Measurements from ENCODE around the gene FGF3. TPM values are rescaled to one million over a fixed set of nuclear protein-coding genes. Genes with fewer than 3 reads are reported as not detected.

Gene FGF3
- total and polyA plus RNA-seq, 10 of the 15 experiments (the other 5 are each of a cell fraction or from before 2014, with no cell fraction given) = not detected

DNA sequence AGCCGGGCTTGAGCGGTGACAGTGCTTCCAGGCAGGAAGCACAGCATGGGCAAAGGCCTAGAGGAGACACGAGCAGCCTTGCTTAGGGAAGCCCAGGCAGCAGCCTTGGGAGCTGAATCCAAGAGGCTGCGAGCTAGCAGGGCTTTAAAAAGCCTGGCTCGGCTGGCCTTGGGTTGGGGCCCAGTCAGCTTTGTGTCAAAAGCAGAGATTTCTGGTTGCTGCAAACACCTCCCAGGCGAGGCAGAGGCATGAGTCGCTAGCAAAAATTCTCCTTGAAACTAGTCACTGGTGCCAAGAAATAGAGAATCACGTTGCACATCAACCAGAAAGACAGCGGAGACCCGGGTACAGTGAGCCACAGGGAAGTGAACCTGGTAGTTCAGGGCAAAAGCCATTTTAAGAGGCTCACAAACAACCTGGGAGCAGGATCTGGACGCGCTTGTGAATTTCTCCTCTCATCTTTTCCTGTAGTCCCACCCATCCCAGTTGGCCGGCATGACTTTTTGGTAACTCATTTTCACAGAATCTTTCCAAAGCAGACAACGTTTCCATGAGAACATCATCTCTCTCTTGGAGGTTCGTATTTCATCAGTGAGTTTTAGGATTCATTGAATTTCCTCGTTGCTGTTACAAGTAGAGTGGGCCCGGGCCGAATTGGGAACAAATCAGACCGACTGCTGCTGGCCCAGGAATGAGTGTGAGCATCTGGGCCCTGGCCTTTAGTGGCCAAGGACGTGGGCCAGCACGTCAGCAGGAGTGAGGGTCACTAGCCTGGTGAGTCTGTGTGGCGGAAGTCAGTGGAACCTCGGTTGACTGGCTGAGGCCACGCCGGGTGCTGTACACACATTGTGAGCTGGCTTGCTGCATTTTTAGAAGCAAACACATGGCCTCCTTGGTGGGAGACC is 27.7 kb downstream of the FGF3 start (continued):
- TF ChIP-seq, protein P1, sequence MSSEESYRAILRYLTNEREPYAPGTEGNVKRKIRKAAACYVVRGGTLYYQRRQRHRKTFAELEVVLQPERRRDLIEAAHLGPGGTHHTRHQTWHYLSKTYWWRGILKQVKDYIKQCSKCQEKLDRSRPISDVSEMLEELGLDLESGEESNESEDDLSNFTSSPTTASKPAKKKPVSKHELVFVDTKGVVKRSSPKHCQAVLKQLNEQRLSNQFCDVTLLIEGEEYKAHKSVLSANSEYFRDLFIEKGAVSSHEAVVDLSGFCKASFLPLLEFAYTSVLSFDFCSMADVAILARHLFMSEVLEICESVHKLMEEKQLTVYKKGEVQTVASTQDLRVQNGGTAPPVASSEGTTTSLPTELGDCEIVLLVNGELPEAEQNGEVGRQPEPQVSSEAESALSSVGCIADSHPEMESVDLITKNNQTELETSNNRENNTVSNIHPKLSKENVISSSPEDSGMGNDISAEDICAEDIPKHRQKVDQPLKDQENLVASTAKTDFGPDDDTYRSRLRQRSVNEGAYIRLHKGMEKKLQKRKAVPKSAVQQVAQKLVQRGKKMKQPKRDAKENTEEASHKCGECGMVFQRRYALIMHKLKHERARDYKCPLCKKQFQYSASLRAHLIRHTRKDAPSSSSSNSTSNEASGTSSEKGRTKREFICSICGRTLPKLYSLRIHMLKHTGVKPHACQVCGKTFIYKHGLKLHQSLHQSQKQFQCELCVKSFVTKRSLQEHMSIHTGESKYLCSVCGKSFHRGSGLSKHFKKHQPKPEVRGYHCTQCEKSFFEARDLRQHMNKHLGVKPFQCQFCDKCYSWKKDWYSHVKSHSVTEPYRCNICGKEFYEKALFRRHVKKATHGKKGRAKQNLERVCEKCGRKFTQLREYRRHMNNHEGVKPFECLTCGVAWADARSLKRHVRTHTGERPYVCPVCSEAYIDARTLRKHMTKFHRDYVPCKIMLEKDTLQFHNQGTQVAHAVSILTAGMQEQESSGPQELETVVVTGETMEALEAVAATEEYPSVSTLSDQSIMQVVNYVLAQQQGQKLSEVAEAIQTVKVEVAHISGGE (CRISPR knock-in tag; IDR thresholded peaks at IDR 0.05) = no peak
- TF ChIP-seq, protein P2, sequence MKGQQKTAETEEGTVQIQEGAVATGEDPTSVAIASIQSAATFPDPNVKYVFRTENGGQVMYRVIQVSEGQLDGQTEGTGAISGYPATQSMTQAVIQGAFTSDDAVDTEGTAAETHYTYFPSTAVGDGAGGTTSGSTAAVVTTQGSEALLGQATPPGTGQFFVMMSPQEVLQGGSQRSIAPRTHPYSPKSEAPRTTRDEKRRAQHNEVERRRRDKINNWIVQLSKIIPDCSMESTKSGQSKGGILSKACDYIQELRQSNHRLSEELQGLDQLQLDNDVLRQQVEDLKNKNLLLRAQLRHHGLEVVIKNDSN (IDR thresholded peaks at IDR 0.05; ENCODE audit: borderline replicate concordance, extremely low read length, insufficient read depth, low read depth, low read length) = no peak

DNA sequence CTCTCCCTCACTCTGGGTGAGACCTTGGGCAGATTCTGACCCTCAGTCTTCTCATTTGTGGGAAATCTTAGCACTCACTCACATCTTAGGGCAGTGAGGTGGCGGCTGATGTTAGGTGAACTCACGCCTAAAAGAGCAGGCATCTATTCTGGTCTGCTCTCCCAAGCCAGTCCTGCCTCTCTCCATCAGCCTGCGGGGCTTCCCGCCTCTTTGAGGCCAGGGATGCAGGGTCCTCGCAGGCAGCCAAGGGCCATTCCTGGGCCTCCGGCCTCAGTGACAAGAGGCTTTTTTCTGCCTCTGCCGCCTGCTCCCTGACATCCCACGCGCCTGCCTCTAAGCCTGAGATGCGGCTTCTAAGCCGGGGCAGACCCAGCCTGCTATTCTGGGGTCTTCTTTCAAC is 30.3 kb downstream of the FGF3 start:
- no peaks in the 10 kb centered on the region for H3K79me2 ChIP-seq (ENCODE audit: control insufficient read depth, insufficient read depth, low read length)
- ATAC-seq (no peak), DNase-seq (ENCODE audit: low read depth, low spot score) (no peak), FAIRE-seq (no peak)
- H3K4me1 ChIP-seq (ENCODE audit: control insufficient read depth, insufficient read depth, low read length) = no peaks in the 10 kb centered on the region
- no peak overlapping the region for H2AFZ ChIP-seq (ENCODE audit: control insufficient read depth, low read depth, low read length)
- no peak overlapping the region for H3K27ac ChIP-seq (ENCODE audit: control insufficient read depth, insufficient read depth)
- no TSS peak for BruUV-seq (replicated peaks)
- no peaks in the 10 kb centered on the region for H3K36me3 ChIP-seq (ENCODE audit: control insufficient read depth in 2 of 2, insufficient read depth in 2 of 2, low read length in 1 of 2)
- ChIA-PET CTCF (no interaction called here), SMC1A (ENCODE audit: uncharacterized antibody, unreplicated experiment) (no interaction called here), RAD21 (ENCODE audit: unreplicated experiment) (no interaction called here), POLR2A (no interaction called here)
- no peak overlapping the region for H3K9ac ChIP-seq (ENCODE audit: control insufficient read depth, insufficient read depth, low read length)
- H3K27me3 ChIP-seq (replicated peaks in 1 of 2; ENCODE audit: control insufficient read depth in 2 of 2, insufficient read depth in 2 of 2, low read length in 1 of 2) = peaks cover 1 to 5% of the 10 kb centered on the region in 2 experiments; a peak in 3 of 4 replicates
- intact Hi-C loops (cut with micrococcal nuclease; ENCODE audit: unreplicated experiment) = no loop called here
- H3K4me2 ChIP-seq (ENCODE audit: control insufficient read depth, insufficient read depth) = no peak overlapping the region
- H3K4me3 ChIP-seq = no peak overlapping the region
- no peaks in the 10 kb centered on the region for H4K20me1 ChIP-seq (ENCODE audit: control insufficient read depth, insufficient read depth)
- WGBS (ENCODE audit: insufficient coverage, insufficient replicate concordance, low lambda C conversion rate, missing lambda C conversion rate) = 60% methylated on average over 11 of the region's 11 CpGs
- no peaks in the 10 kb centered on the region for H3K9me3 ChIP-seq (replicated peaks; ENCODE audit: control insufficient read depth, insufficient read depth, low read length)
- in situ Hi-C loops (cut with MboI) = no loop called here
- no peak for TF ChIP-seq FOXM1 (IDR thresholded peaks at IDR 0.05; ENCODE audit: low read depth, low read length)
- TF ChIP-seq BMI1 (IDR thresholded peaks at IDR 0.05; ENCODE audit: borderline replicate concordance) = no peak
- TF ChIP-seq CBX3 (IDR thresholded peaks at IDR 0.05; ENCODE audit: borderline replicate concordance, low read depth) = no peak
- no peak for TF ChIP-seq POU2F2 (IDR thresholded peaks at IDR 0.05; ENCODE audit: borderline replicate concordance, low read depth, low read length)
- TF ChIP-seq, protein P3, sequence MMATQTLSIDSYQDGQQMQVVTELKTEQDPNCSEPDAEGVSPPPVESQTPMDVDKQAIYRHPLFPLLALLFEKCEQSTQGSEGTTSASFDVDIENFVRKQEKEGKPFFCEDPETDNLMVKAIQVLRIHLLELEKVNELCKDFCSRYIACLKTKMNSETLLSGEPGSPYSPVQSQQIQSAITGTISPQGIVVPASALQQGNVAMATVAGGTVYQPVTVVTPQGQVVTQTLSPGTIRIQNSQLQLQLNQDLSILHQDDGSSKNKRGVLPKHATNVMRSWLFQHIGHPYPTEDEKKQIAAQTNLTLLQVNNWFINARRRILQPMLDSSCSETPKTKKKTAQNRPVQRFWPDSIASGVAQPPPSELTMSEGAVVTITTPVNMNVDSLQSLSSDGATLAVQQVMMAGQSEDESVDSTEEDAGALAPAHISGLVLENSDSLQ (IDR thresholded peaks at IDR 0.05) = no peak
- TF ChIP-seq CHD1 (IDR thresholded peaks at IDR 0.05; ENCODE audit: low read depth, low read length) = no peak
- TF ChIP-seq TCF12 (IDR thresholded peaks at IDR 0.05; ENCODE audit: low read depth, low read length) = no peak
- no peak for TF ChIP-seq MTA3 (IDR thresholded peaks at IDR 0.05; ENCODE audit: borderline replicate concordance, low read length)
- TF ChIP-seq NFXL1 (IDR thresholded peaks at IDR 0.05; ENCODE audit: borderline replicate concordance) = no peak
- no peak for TF ChIP-seq HCFC1 (IDR thresholded peaks at IDR 0.05; ENCODE audit: low read length)
- no peak for TF ChIP-seq DPF2 (IDR thresholded peaks at IDR 0.05)
- no peak for TF ChIP-seq CHD2 (IDR thresholded peaks at IDR 0.05; ENCODE audit: borderline replicate concordance, low read depth, low read length)
- TF ChIP-seq, protein P4, sequence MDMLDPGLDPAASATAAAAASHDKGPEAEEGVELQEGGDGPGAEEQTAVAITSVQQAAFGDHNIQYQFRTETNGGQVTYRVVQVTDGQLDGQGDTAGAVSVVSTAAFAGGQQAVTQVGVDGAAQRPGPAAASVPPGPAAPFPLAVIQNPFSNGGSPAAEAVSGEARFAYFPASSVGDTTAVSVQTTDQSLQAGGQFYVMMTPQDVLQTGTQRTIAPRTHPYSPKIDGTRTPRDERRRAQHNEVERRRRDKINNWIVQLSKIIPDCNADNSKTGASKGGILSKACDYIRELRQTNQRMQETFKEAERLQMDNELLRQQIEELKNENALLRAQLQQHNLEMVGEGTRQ (IDR thresholded peaks at IDR 0.05; ENCODE audit: borderline replicate concordance, low read depth, low read length) = no peak
